Umbilical cord (tissue), 2 donors: ENCODE measurements around the gene TYRP1. TPM values are rescaled to one million over a fixed set of nuclear protein-coding genes. Genes with fewer than 3 reads are reported as not detected.
A peak's percentile ranks its signal among the peaks of the same experiment; 100 is the strongest.

ENCODE experiments used
- DNase-seq: peaks from one replicate; pipeline ENCODE4 v3.0.0-alpha.2; 2015; ENCODE audit warnings: low spot score
- total RNA-seq: library from RNA; depleted of rRNA; stranded (reverse); fragments of >200 nt; gene quantifications from one replicate; pipeline ENCODE4 v1.2.3, GENCODE V29; 2014; ENCODE audit warnings: low replicate concordance; ENCODE audit not compliant: insufficient read depth

The TYRP1 gene
- total RNA-seq, 1 donor from 2014 or later = 8.4 TPM

DNA sequence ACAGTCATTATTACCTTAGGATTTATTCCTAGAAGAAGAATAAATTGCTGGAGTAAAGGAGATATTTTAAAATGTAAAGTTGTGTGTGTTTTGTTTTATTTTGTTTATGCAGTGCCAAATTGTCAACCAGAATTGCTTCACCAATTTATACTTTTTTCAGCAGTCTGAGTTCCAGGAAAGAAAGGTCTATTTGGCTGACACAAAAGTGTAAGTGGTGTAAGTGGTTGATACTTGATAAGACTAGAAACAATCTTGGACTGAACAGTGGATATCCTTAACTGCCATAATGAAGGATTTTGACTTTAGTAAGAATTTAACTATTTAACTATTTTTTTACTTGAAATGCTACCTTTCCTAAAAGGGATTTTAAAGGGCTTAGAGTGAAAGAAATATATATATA is 37.7 kb downstream of the TYRP1 start:
- DNase-seq = no peak

DNA sequence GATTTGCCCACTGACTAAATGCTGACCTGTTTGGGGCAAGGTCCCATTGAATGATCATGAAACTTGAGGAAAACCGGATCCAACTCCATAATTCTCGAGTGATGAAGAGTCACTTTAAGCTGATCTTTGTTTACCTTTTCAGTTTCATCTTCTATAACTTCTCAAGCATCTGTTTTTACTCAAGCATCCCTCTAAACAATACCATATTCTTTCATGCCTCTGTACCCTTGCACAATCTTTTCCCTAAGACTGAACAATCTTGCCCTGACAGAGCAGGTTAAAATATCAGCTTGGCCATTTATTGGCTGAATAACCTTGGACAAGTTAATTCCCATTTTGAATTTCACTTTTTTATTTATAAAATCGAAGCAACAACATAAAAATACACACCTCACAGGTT is 39.8 kb downstream of the TYRP1 start:
- no peak for DNase-seq

DNA sequence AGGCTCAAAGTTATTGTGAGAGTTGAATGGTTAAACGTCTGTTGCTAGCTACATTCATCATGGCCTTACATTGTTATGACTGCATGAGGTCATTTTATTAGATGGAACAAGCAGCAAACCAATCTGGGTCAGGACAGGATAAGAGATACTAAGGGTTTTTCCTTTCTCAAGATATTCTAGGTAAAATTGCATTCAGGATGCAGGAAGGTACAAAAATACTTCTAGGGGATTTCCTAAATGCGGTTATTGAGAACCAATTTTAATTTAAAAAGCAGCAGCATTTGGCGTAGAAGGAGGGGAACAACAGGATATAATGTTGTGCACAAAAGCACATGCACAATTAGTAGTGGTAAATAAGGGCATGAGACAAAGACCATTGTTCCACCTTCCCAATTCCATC is 42.5 kb downstream of the TYRP1 start:
- DNase-seq = no peak

DNA sequence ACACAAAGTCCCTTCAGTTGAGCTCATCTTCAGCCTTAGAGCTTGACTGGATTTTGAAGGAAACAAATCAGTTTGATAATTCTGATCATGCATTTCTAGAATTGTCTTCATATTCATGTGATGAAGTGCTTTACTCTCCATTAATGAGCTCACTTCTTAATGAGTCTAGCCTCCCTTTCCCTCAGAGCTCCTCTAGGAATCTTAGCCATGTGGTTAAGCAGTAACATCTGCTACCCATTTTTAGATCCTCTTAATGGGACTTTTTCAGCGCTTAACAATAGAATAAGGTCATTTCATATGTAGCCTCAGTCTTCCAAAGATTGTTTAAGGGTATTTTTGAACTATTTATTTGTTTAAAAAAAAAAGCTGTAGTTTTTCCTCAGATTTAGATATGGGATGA is 44.7 kb downstream of the TYRP1 start:
- DNase-seq = no peak

DNA sequence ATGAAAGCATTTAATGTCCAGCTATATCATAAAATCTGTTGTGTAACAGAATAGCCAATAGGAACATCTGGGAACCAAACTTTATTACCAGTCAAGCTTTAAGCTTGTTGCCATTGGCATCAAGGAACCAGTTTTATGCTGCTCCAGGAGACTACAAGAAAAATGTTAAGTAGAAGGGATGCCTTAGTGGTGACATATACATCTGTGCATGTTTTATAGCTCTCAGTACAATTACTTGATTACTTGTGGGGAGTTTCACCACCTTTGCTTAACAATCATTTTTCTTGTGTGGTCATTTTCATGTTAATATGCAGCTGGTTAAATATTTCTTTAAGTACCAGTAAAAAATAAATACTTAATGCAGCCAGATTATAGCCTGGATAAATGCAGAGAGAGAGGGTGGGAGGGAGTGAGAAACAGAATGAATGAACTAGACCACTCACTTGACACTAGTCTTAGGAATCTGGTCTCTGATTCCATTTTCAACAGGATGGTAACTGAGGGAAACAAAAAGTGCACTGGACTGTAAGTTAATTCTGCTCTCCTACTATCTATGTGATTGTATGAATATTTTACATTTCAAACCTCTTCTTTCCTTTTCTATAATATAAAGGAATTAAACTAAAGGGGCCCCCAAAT is 45.9 kb downstream of the TYRP1 start:
- DNase-seq = peak; percentile 47

DNA sequence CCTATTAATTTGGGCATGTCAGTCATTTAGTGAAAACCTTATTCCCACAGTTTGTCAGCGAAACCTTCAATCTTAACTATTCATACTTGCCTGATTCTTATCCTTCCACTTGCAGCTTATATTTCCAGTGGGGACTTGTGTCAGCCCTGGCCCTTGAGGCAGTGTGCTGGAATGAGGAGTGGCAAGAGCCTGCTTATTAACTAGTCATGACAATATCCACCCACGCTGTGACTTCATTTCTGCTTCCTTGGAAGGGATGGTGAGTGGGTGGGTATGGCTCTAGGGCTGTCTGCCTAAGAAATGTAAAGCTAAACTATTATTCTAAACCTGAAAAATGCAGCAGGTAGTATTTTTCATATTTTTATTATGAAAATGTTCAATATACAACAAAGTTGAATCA is 47.7 kb downstream of the TYRP1 start:
- DNase-seq = peak; percentile 40

DNA sequence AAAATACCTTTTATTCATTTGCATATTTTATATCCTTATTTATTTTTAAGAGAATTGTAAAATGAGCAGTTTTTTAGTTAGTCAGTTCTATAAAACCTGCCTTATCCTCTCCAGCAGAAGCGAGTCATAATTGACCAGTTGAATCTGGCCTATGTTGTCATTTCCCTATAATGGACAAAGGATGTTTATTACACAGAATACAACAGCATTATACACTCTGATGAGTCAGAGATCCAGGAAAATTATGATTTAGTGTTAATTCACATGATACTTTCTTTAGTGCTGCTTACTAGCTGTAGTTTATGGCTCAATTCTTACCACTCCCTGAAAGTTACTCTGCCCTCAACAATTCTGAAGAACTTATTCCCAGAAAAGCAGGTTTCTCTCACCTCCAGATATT is 54.8 kb downstream of the TYRP1 start:
- no peak for DNase-seq

DNA sequence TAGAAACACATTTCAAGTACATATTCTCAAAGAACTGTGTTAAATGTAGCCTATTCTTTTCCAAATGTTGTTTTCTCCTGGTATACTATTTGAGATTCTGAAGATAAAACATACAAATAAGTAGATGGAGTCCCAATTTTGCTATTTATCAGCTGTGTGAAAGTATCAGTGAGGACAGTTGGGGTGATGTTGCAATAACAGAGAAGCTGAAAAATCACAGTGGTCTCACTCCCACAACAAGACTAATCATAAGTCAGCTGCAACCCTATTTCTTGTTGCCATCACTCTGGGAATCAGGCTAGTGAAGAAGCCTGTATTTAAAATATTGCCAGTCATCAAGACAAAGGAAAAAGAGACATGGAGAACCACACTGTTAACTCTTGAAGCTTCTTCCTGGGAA is 55.8 kb downstream of the TYRP1 start:
- no peak for DNase-seq

DNA sequence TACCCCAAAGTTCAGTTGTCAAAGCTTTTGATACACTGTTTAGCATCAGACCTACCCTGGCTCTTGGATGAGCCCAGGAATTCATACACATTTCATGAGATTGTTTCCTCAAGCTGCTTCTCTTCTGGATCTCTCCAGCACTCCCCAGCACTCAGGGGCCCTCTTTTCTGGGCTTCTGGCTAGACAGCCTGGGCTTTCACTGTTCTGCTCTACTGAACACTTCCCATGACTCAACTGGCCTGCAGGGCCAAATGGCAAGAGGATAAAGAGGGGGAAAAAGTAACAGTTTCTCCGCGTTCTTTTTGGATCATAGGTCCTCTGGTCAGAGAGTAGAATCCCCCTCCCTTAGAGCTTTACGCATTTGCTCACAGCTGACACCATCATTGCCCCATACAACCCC is 60.7 kb downstream of the TYRP1 start:
- DNase-seq = no peak

DNA sequence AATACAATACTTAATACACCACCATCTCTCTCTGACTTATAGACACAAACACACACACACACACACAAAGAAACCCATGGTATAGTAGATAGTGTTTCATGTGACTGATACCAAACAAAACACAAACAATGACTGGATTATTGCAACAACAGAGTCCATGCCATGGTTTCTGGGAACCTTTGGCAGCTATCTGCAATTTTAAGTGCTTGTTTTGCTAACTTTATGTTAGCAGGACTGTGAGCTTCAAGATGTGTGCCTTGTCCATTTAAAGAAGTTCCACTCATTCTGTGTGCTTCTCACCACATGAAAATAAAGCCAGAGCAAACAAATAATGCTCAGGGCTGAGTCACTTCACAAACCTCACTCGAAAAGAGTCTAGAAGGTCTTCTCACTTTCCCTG is 66.6 kb downstream of the TYRP1 start:
- no peak for DNase-seq

Other genes starting within 250 kb of the TYRP1 start
- 30.8 TPM for gene LURAP1L, start 81.6 kb downstream of the TYRP1 start, total RNA-seq